Fibroblast of mammary gland (primary cell): ENCODE measurements around the gene INVS.
A peak's percentile ranks its signal among the peaks of the same experiment; 100 is the strongest.

Experiments used
- DNase-seq: peaks from one replicate; pipeline ENCODE4 v3.0.0-alpha.2; 2010; ENCODE audit warnings: low read depth
- H3K4me3 ChIP-seq: 2 replicates; pipeline ENCODE4 v1.5.1; 2011; ENCODE audit warnings: low read depth, mild to moderate bottlenecking, low read length, moderate library complexity; ENCODE audit not compliant: control insufficient read depth
- CTCF ChIP-seq: conservative IDR thresholded peaks from 2 replicates; pipeline ENCODE4 v1.5.1; 2011; ENCODE audit warnings: low read depth, low read length, inconsistent platforms; ENCODE audit not compliant: control insufficient read depth, insufficient read depth

INVS gene

GRCh38 chr9:100096378-100096916 lies 2.6 kb upstream of the INVS start:
- no peak for TF ChIP-seq CTCF
- no peak overlapping the region for H3K4me3 ChIP-seq
- no peak for DNase-seq

- TF ChIP-seq CTCF = no peak
- DNase-seq = peak; percentile 55
- H3K4me3 ChIP-seq = peak overlapping the region; percentile 99
Observed at GRCh38 chr9:100098046-100098886, 777 bp upstream of the INVS start.

- TF ChIP-seq CTCF = no peak
- H3K4me3 ChIP-seq = peak overlapping the region; percentile 99
- no peak for DNase-seq
Observed at GRCh38 chr9:100099722-100100042, 639 bp downstream of the INVS start.

- H3K4me3 ChIP-seq = peak overlapping the region; percentile 99
- no peak for DNase-seq
- TF ChIP-seq CTCF = no peak
Observed at GRCh38 chr9:100100146-100100667, 1.2 kb downstream of the INVS start.

GRCh38 chr9:100101608-100102007 lies 2.6 kb downstream of the INVS start:
- DNase-seq = no peak
- H3K4me3 ChIP-seq = no peak overlapping the region
- TF ChIP-seq CTCF = no peak

GRCh38 chr9:100104314-100104713 lies 5.3 kb downstream of the INVS start:
- no peak for TF ChIP-seq CTCF
- no peak overlapping the region for H3K4me3 ChIP-seq
- peak; percentile 29 for DNase-seq

GRCh38 chr9:100105861-100106260 lies 6.8 kb downstream of the INVS start:
- no peak for DNase-seq
- no peak for TF ChIP-seq CTCF
- no peak overlapping the region for H3K4me3 ChIP-seq
